GM18499 (cell line): Measurements from ENCODE around the gene SLCO6A1.
A peak's percentile ranks its signal among the peaks of the same experiment; 100 is the strongest.

Experiments used
- ATAC-seq: cut with Tn5 transposase; IDR thresholded peaks from one replicate; pipeline ENCODE4 v1.9.1; 2021; ENCODE audit warnings: moderate number of reproducible peaks; ENCODE audit not compliant: insufficient read depth, unreplicated experiment

Gene SLCO6A1

DNA sequence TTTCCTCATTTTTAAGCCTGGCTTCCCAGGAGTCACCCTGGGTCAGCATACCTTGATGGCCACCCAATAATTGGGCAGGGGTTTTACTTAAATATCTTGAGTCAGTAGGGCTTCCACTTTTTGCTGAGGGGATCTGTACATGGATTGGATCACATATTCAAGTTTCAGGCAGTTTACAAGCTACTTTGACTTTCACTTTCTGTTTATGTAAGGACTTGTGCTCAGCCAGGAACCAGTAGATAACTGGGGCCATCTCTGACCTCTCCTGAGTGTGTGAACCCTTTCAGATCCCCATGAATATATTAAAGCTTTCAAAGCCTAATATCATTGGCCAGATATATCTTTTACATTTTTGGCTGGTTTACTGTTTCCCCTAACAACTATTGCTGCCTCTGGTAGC, 45.1 kb downstream of the SLCO6A1 start:
- peak; percentile 90 for ATAC-seq

DNA sequence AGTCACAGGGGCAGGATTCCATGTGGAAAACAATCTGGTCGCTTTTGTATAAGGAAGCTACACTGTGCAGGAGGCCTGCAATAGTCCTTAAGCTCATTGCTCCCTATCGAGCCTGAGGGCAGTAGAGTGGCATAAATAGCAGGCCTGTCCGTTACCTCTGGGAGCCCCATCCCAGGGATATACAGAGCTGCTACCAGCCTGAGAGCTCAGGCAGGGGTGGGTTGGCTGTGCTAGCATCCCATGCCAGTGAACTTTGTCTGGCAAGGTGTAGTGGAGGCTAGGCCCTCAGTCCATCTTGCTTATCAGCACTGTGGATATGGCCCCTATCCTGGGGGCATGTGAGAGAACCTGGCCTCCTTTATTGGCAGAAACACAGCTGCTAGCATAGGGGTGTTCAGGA, 47.7 kb downstream of the SLCO6A1 start:
- no peak for ATAC-seq

DNA sequence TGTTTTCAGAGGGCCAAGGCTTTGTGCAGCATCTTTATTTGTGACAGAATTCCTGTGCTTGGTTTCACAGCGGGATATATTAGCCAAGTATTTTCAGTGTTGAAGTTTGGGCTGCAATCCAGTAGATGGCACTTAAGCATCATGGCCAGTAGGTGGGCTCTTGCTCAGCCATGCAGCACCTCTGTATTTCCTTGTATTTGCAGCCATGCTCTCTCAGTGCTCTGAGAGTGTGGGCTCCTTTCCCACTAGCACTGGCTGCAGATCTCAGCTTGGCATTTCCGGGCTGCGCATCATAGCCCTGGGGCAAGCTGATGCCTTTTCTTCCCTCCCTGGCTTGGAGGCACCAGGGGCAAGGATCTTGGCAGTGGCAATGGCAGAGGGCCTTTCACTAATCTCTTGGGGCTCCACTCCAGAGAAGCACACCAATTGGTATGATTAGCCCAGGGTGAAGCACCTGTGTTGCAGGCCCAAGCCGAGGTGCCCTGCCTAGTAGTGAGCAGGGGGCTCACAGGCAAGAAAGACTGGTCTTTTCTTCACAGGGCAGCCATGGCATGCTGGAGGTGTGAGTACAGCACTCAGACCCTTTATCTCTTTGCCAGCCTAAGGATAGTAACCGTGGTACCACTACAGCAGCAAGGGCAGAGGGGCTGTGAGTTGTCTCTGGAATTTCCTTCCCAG, 48.3 kb downstream of the SLCO6A1 start:
- no peak for ATAC-seq

DNA sequence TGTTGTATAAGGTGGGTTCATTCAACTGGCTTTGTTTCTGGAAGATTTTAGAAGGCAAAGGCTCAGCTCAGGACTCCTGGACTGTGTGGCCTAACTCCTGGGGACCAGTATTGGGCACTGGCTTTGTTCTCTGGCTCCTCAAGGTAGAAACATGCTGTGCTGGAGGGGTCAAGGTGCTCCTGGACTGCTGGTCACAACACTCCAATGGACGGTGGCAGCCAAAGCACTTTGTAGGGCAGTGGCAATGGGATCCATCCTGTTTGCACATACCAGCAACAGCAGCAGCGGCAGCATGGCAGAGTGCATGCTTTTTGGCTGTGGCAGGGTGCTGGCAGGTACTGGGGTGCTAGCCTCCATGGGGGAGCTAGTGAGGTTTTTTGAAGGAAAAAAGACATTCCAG, 65.3 kb downstream of the SLCO6A1 start:
- no peak for ATAC-seq

DNA sequence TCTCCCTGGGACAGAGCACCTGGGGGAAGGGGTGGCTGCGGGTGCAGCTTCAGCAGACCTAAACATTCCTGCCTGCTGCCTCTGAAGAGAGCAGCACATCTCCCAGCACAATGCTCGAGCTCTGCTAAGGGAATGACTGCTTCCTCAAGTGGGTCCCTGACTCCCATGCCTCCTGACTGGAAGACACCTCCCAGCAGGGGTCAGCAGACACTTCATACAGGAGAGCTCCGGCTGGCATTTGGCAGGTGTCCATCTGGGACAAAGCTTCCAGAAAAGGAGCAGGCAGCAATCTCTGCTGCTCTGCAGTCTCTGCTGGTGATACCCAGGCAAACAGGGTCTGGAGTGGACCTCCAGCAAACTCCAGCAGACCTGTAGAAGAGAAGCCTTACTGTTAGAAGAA, 77.2 kb downstream of the SLCO6A1 start:
- ATAC-seq = no peak

DNA sequence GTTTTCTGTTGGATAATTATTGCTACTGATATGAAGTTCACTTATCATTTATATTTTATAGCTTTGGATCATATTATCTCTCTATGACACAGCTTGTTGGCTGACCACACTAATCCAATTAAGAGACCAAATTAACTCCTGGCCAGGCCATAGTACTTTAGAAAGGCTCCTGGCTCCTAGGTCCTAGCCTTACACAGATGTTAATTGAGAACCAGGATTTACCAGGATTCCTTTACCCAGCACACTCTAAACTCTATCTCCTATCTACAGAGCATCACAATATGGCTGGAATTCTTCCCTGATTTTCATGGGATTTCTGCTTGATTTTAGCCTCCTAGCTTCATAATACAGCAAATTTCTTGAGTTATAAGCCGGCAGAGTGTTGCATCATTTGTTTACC, 80.3 kb downstream of the SLCO6A1 start:
- ATAC-seq = no peak

DNA sequence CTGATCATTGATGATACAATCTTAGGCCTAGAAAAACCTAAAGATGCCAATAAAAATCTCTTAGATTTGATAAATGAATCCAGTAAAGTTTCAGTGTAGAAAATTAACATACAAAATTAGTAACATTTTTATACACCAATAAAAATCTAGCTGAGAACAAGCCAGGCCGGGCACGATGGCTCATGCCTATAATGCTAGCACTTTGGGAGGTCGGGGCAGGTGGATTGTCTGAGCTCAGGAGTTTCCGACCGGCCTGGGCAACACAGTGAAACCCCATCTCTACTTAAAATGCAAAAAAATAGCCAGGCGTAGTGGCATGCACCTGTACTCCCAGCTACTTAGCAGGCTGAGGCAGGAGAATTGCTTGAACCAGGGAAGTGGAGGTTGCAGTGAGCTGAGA, 84.4 kb downstream of the SLCO6A1 start:
- no peak for ATAC-seq

DNA sequence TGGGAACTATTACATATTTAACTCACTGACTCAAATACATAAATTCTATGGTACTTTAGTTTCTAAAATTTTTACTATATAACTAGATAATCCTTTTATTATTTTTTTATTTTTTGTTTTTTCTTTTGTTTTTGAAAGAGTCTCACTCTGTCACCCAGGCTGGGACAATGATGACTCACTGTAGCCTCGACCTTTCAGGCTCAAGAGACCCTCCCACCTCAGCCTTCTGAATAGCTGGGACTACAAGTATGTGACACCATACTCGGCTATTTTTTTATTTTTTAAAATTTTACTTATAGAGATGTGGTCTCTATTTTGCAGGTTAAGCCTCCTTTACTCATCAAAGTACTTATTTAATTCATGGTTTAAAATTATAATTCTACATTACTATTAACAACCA, 110.6 kb downstream of the SLCO6A1 start:
- no peak for ATAC-seq

DNA sequence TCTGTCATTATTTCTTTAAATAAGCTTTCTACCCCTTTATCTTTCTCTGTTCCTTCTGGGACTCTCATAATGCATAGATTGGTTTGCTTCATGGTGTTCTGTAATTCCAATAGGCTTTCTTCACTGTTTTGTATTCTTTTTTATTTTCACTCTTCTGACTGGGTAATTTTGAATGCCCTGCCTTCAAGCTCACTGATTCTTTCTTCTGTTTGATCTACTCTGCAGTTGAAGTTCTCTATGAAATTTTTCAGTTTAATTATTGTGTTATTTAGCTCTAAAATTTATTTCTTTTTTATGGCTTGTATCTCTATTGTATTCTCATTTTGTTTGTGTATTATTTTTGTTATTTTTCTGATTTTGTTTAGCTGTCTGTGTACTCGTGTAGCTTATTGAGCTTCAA, 113.4 kb downstream of the SLCO6A1 start:
- no peak for ATAC-seq

DNA sequence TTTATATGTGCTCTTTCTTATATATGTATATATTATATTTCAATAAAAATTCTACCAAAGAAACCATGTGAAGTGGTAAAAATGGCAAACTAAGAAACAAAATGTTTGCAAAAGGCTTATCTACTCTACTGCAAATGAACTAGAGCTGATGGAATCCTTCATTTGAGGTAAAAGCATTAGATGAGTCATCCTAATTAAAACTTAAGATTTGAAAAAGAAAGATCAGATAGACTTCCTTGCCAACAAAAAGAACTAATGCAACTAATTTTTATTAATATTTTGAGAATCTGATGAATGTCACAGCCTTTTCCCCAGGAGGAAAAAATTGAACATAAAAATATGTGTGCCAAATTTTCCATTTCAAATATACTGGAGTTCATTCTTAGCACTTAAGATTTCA, 118.6 kb downstream of the SLCO6A1 start:
- no peak for ATAC-seq

DNA sequence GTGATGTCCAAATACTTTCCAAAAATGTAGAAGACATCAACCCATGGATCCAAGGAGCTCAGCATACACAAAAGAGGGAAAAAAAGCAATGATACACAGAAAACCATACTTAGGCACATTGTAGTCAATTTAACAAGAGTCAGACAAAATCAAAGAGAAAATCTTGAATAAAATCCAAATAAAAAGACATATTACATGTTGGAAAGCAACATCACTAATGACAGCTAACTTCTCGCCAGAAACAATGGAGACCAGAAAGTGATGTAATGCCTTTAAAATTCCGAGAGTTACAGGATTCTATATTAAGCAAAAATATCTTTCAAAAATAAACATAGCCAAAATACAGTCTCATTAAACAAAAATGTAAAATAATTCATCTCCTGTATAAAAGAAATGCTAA, 122.9 kb downstream of the SLCO6A1 start:
- ATAC-seq = no peak

DNA sequence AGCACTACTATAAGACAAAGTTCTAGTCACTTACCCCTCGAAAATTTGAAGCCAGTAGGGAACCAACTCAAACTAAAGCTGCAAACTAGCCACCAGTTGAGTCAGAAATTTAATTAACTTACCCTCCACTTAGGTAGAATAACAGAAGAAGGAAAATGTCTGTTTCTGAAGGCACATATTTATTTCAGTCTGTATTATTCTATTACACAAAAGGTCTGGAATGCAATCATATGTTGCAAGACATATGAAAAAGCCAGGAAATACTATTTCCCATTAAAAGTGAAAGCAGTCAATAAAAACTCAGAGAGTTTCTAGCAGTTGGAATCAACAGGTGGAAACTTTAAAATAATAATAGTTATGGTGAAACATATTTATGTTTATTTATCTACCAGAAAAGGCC, 123.5 kb downstream of the SLCO6A1 start:
- no peak for ATAC-seq

DNA sequence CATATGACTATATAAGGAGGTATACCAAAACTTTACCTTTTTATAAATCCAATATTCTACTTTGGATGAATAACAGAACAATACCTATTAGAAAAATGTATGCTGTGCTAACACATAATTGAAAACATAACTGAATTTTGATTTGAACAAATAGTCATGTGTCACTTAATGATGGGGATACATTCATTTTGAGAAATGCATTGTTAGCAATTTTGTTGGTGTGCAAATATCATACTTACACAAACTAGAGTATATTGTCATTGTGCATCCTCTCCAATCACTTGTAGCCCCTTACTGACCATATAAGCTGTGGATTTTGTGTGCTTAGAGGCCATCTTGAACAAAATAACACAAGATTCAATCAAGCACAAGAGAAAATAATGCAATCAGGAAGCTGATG, 130.4 kb downstream of the SLCO6A1 start:
- no peak for ATAC-seq

DNA sequence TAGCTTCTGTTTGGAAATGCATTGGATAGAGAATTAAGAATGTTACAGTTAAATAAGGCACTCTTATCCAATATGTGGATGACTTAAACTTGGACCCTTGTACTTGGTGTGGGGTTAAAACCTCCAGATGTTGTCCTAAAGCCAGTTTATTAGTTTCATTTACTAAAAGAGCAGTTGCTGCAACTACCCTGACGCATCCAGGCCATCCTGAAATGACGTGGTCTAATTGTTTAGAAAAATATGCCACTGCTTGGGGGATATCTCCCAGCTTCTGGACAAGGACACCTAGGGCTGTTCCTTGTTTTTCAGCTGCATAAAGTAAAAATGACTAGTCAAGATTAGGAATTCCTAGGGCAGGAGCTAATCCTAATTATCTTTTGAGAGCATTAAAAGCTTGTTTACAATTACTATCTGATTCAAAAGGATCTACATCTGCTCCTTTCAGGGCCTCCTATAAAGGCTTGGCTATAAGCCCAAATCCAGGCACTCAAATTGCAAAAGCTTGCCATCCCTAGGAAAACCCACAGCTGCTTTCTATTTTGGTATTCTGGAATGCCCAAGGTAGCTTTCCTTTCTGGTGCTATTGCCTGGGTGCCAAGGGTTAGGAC, 157.0 kb downstream of the SLCO6A1 start:
- ATAC-seq = no peak

DNA sequence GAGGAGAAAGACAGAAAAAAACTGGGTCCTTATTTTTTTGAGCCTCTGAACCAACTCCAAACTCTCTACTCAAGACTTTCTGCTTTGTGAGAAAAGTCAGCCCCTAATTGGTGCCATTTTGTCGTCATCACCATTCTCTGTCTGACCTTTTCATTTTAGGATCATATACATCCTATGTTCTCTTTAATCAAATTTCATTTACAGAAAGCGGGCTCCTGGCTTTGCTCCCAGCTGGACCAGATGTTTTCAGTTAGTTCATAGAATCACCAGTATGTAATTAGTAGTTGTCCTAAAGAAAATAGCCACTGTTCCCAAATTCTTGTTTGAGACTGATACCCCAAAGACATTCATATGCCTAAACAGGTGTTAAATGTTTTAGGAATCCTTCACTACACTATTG, 174.1 kb downstream of the SLCO6A1 start:
- ATAC-seq = no peak
